Fibroblast of pulmonary artery (primary cell): Measurements from ENCODE around the gene SPAG9.

Source experiments
- DNase-seq: peaks from one replicate; pipeline ENCODE4 v3.0.0-alpha.2; 2010; ENCODE audit warnings: low read depth
- H3K4me3 ChIP-seq: replicated peaks from 2 replicates; pipeline ENCODE4 v1.5.1; 2011; ENCODE audit warnings: low read depth, mild to moderate bottlenecking, control low read depth, low read length, moderate library complexity
- TF ChIP-seq, protein P1 (sequence below): IDR thresholded peaks from 2 replicates; pipeline ENCODE4 v1.5.1; 2011; ENCODE audit warnings: mild to moderate bottlenecking, control low read depth, low read length, inconsistent platforms; ENCODE audit errors: missing control alignments

SPAG9 gene

DNA sequence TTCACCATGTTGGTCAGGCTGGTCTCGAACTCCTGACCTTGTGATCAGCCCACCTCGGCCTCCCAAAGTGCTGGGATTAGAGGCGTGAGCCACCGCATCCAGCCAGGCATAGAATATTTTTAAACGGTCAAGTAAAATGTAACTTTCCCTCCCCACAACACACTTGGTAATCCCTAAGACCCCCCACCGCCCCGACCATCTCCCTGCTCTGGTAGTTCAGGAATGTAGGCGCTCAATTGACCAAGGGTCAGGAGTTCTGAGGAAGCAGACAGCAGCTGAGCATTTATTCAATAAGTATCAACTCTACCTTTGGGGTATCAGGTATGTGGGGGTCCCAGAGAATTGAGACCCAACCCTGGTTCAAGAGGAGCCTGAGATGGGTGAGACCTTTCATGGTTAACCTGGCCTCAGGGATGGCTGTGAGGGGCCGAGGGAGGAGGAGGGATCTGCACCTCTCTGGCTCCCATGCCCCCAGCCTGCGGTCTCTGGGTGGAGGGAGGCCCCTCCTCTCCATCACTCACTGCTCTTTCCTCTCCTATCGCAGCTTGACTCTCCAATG, 206.1 kb downstream of the SPAG9 start:
- DNase-seq: no peak
- TF ChIP-seq, protein P1, sequence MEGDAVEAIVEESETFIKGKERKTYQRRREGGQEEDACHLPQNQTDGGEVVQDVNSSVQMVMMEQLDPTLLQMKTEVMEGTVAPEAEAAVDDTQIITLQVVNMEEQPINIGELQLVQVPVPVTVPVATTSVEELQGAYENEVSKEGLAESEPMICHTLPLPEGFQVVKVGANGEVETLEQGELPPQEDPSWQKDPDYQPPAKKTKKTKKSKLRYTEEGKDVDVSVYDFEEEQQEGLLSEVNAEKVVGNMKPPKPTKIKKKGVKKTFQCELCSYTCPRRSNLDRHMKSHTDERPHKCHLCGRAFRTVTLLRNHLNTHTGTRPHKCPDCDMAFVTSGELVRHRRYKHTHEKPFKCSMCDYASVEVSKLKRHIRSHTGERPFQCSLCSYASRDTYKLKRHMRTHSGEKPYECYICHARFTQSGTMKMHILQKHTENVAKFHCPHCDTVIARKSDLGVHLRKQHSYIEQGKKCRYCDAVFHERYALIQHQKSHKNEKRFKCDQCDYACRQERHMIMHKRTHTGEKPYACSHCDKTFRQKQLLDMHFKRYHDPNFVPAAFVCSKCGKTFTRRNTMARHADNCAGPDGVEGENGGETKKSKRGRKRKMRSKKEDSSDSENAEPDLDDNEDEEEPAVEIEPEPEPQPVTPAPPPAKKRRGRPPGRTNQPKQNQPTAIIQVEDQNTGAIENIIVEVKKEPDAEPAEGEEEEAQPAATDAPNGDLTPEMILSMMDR: no peak
- H3K4me3 ChIP-seq: no peak overlapping the region

- H3K4me3 ChIP-seq: no peak overlapping the region
- TF ChIP-seq, protein P1: no peak
- DNase-seq: no peak
Measured at GRCh38 chr17:50913120-50913519, 207.5 kb downstream of the SPAG9 start.
